Gastroesophageal sphincter (tissue), 4 donors: ENCODE results near the gene TLCD3B. TPM values are rescaled to one million over a fixed set of nuclear protein-coding genes. Genes with fewer than 3 reads are reported as not detected.

Experiments used
- ATAC-seq: fragments of 150-250 bp; one replicate; pipeline ENCODE4 v1.9.1; 2016; ENCODE audit warnings: mild to moderate bottlenecking, moderate library complexity
- H3K27ac ChIP-seq, 4 donors: fragments of 200-600 bp; sonication (generic) in 3 of 4; 1 replicate in 3 of 4; 2 replicates in 1 of 4; pipeline ENCODE4 v1.5.1; 2016 to 2019
- H3K27me3 ChIP-seq: fragments of 200-600 bp; sonication (generic); one replicate; pipeline ENCODE4 v1.5.1; 2019
- H3K36me3 ChIP-seq, 2 donors: fragments of 200-600 bp; sonication (generic); one replicate each; pipeline ENCODE4 v1.5.1; 2019; ENCODE audit warnings: control low read depth in 1 of 2
- H3K4me1 ChIP-seq, 3 donors: fragments of 200-600 bp; sonication (generic); 1 replicate in 2 of 3; 2 replicates in 1 of 3; pipeline ENCODE4 v1.5.1; 2016 to 2019; ENCODE audit warnings: control low read depth in 2 of 3
- H3K4me3 ChIP-seq, 2 donors: fragments of 200-600 bp; sonication (generic); one replicate each; pipeline ENCODE4 v1.5.1; 2019; ENCODE audit warnings: mild to moderate bottlenecking in 1 of 2, moderate library complexity in 1 of 2
- H3K9me3 ChIP-seq, 3 donors: fragments of 200-600 bp; sonication (generic); one replicate each; pipeline ENCODE4 v1.5.1; 2017 to 2019; ENCODE audit warnings: control low read depth in 2 of 3
- EP300 ChIP-seq: sonication (generic); formaldehyde crosslinking; IDR thresholded peaks from one replicate; pipeline ENCODE4 v1.6.1; 2017; ENCODE audit warnings: antibody characterized with exemption, mild to moderate bottlenecking
- POLR2A ChIP-seq, 2 donors: fragments of 450-650 bp; IDR thresholded peaks; one replicate each; pipeline ENCODE4 v1.6.1; 2017; ENCODE audit warnings: antibody characterized with exemption in 2 of 2, mild to moderate bottlenecking in 2 of 2, moderate library complexity in 1 of 2
- POLR2AphosphoS5 ChIP-seq: sonication (generic); formaldehyde crosslinking; IDR thresholded peaks from one replicate; pipeline ENCODE4 v1.6.1; 2017; ENCODE audit warnings: antibody characterized with exemption
- WGBS, 2 donors: methylation state at CpG; one replicate each; pipeline ENCODE4 v1.1.5; 2018; ENCODE audit warnings: low coverage in 1 of 2; 5-methylcytosine and 5-hydroxymethylcytosine counted together
- total RNA-seq, 4 donors: library from RNA; depleted of rRNA; stranded (reverse); fragments of >200 nt; gene quantifications; one replicate each; pipeline ENCODE4 v1.1.0, GENCODE V29; 2016
- TF ChIP-seq, protein P1 (sequence below), 4 experiments: fragments of 200-600 bp in 2 of 4; fragments of 450-650 bp in 2 of 4; sonication (generic) in 1 of 4; IDR thresholded peaks; one replicate each; pipeline ENCODE4 v1.5.1; 2017 to 2019; ENCODE audit warnings: antibody characterized with exemption in 4 of 4, mild to moderate bottlenecking in 2 of 4, moderate library complexity in 2 of 4

The TLCD3B gene
- total RNA-seq, 4 donors from 2014 or later: not detected

DNA sequence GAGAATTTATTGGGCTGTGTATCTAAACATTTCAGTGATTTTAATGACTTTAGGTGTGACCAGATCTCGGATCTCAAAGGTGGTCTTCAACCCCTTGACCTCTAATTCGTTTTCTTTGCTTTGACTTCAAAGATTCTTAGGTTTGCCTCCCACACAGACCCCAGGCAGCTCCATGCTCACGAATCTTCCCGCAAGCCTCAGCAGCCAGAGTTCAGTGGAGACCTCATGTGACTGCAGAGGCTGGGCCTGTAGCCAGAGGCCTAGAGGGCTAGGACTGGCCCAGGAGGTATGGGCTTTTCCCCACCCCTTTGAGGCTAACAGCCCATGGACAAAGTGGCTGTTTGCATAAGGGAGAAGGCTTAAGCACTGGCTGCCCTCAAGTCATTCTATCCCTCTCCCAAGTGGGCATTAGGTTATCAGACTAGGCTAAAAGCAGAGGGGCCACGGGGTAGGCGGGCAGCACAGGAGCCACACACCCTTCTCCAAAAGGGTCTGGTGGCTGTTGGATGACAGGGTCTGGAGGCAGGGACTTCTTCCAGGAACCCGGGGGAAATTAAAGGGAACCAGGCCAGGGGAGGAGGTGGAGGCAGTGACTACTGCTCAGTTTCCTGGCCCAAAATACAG lies 38.6 kb downstream of the TLCD3B start:
- Histone ChIP-seq H3K36me3 (peaks cover 0 to 68% of the 10 kb centered on the region in 2 donors), H3K9me3 (no peaks in the 10 kb centered on the region), H3K27me3 (no peaks in the 10 kb centered on the region), H3K4me3 (no peak overlapping the region), H3K4me1 (peaks cover 3 to 30% (median 11%) of the 10 kb centered on the region in 3 donors), H3K27ac (peak overlapping the region in 1 of 4 donors; percentile 2)
- ATAC-seq: no peak
- TF ChIP-seq POLR2A (IDR thresholded peaks at IDR 0.05) (no peak), POLR2AphosphoS5 (no peak)
- 23 to 32% methylated on average over 2 to 4 of the region's 7 CpGs for WGBS, 2 donors

DNA sequence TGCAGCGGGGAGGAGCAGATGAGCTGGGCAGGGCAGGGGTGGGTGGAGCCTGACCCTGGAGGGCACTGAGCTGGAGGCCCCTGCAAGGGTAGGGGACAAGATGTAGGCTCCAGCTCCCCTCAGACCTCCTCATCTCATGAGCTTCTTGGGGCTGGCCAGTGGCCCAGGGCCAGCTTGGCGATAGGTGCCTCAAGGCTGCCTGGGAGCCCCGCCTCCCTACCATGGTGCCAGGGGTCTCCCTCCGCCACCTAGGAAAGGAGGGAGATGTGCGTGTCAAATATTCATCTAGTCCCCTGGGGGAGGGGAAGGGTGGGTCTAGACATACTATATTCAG lies 39.5 kb downstream of the TLCD3B start:
- no peaks in the 10 kb centered on the region for H3K27me3 ChIP-seq
- TF ChIP-seq POLR2AphosphoS5 (no peak), POLR2A (IDR thresholded peaks at IDR 0.05) (no peak), EP300 (no peak)
- TF ChIP-seq, protein P1, sequence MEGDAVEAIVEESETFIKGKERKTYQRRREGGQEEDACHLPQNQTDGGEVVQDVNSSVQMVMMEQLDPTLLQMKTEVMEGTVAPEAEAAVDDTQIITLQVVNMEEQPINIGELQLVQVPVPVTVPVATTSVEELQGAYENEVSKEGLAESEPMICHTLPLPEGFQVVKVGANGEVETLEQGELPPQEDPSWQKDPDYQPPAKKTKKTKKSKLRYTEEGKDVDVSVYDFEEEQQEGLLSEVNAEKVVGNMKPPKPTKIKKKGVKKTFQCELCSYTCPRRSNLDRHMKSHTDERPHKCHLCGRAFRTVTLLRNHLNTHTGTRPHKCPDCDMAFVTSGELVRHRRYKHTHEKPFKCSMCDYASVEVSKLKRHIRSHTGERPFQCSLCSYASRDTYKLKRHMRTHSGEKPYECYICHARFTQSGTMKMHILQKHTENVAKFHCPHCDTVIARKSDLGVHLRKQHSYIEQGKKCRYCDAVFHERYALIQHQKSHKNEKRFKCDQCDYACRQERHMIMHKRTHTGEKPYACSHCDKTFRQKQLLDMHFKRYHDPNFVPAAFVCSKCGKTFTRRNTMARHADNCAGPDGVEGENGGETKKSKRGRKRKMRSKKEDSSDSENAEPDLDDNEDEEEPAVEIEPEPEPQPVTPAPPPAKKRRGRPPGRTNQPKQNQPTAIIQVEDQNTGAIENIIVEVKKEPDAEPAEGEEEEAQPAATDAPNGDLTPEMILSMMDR (IDR thresholded peaks at IDR 0.05): no peak
- no peak overlapping the region for H3K27ac ChIP-seq
- WGBS, 2 donors: no CpG with 5 or more reads among the region's 5 CpGs
- ATAC-seq: no peak
- no peaks in the 10 kb centered on the region for H3K9me3 ChIP-seq
- peaks cover 0 to 76% of the 10 kb centered on the region in 2 donors for H3K36me3 ChIP-seq
- no peak overlapping the region for H3K4me3 ChIP-seq
- H3K4me1 ChIP-seq: peaks cover 3 to 20% (median 7%) of the 10 kb centered on the region in 3 donors

GRCh38 chr16:29990883-29991570 lies 40.0 kb downstream of the TLCD3B start:
- Histone ChIP-seq H3K36me3 (peaks cover 0 to 82% of the 10 kb centered on the region in 2 donors), H3K27ac (no peak overlapping the region), H3K4me1 (peaks cover 3 to 19% (median 7%) of the 10 kb centered on the region in 3 donors), H3K9me3 (no peaks in the 10 kb centered on the region), H3K27me3 (no peaks in the 10 kb centered on the region), H3K4me3 (no peak overlapping the region)
- WGBS, 2 donors: no CpG with 5 or more reads among the region's 35 CpGs
- no peak for ATAC-seq
- no peak for TF ChIP-seq EP300
- no peak for TF ChIP-seq POLR2A (IDR thresholded peaks at IDR 0.05)
- TF ChIP-seq POLR2AphosphoS5: no peak
- TF ChIP-seq, protein P1 (IDR thresholded peaks at IDR 0.05): no peak

GRCh38 chr16:29990034-29990433 lies 41.0 kb downstream of the TLCD3B start:
- no peak overlapping the region for H3K27ac ChIP-seq
- TF ChIP-seq POLR2AphosphoS5 (no peak), EP300 (no peak), POLR2A (IDR thresholded peaks at IDR 0.05) (no peak)
- TF ChIP-seq, protein P1 (IDR thresholded peaks at IDR 0.05): no peak
- peaks cover 0 to 91% of the 10 kb centered on the region in 2 donors for H3K36me3 ChIP-seq
- no peaks in the 10 kb centered on the region for H3K9me3 ChIP-seq
- ATAC-seq: no peak
- no peaks in the 10 kb centered on the region for H3K27me3 ChIP-seq
- WGBS, 2 donors: 77 to 96% methylated on average over 2 of the region's 2 CpGs
- peaks cover 3 to 17% (median 7%) of the 10 kb centered on the region in 3 donors for H3K4me1 ChIP-seq
- H3K4me3 ChIP-seq: no peak overlapping the region

GRCh38 chr16:29989111-29989858 lies 41.8 kb downstream of the TLCD3B start:
- Histone ChIP-seq H3K4me1 (peaks cover 0 to 9% (median under 1%) of the 10 kb centered on the region in 3 donors), H3K36me3 (peaks cover 0 to 99% of the 10 kb centered on the region in 2 donors), H3K27ac (no peak overlapping the region), H3K4me3 (no peak overlapping the region), H3K9me3 (no peaks in the 10 kb centered on the region), H3K27me3 (no peaks in the 10 kb centered on the region)
- 75 to 80% methylated on average over 7 to 21 of the region's 23 CpGs for WGBS, 2 donors
- TF ChIP-seq POLR2AphosphoS5 (no peak), EP300 (no peak), POLR2A (IDR thresholded peaks at IDR 0.05) (no peak)
- TF ChIP-seq, protein P1 (IDR thresholded peaks at IDR 0.05): no peak
- ATAC-seq: no peak
